Nucleus accumbens (tissue), 56 donors: Measurements from ENCODE around the gene HLA-DRA.

ENCODE experiments used
- DNase-seq, 56 donors: peaks; one replicate each; lab custom pipeline; 2025; lab: John Stamatoyannopoulos, UW

HLA-DRA gene

DNA sequence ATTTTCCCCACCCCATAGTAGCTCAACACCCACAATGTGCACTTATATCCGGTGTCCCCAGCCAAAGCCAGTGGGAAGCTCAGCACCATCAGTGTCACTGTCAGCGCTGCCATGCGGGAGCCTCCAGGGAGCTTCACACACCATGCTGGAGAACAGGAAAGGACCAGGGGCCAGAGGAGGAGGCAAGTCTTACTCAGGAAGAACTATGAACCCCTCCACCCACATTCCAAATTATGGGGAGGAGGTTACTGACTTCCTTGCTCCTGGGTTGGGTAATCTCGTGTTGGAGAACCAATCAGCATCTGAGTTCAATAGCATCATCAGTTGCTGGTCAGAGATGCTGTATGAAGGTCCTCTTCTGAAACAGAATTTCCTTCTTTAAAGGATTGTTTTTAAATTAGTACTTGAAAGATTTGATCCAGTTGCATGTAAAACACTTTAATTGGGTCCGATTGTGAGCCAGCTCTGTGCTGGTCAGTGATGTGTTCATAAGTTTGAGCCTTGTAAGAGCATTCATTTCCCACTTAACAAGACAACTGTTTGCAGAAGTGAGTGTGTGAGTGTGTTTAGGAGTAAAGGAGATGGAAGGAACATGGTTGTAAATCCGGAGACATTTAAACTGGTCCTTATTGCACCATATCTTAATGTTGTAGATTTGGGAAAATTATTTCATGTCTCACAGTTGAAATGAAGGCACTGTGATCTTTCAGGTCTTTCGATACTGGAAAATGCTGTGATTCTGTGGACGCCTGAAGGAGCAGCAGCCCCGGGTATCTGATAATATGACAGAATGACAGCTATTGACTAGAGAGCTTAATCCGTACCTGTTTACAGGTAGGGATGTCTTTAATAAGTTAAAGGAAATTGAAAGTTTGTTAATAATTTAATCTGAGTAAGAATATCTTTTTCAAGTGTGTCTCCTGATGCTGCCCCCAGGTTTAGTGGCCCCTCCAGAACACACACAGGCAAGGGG, 34.0 kb downstream of the HLA-DRA start:
- peak in 1 of 56 donors; percentile 6 for DNase-seq

DNA sequence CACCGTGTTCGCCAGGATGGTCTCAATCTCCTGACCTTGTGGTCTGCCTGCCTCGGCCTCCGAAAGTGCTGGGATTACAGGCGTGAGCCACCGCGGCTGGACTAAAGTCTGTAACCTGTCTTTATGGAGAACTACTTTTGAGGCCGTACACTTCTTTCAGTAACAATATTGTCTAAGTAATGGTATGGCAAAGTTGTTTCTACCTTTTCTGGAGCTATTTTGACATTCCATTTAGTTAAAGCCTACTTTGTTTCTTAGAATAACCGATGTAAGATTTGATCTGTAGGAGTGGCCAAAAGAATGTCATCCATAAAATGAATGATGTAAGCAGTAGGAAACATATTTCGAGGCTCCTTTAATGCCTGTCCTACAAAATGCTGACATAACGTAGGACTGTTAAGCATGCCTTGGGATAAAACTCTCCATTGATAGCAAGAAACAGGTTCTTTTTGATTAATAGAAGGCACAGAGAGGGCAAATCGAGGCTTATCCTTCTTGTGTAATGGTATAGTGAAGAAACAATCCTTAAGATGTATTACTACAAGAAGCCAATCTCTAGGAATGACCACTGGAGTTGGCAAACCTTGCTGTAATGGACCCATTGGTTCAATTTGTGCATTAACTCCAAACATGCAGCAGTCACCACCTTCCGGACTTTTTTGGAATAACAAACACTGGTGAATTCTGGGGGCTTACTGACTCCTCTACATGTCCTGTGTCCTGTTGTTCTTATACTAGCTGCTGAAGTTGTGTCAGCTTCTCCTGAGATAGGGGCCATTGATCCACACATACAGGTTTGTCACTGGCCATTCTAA, 35.9 kb downstream of the HLA-DRA start:
- no peak for DNase-seq

DNA sequence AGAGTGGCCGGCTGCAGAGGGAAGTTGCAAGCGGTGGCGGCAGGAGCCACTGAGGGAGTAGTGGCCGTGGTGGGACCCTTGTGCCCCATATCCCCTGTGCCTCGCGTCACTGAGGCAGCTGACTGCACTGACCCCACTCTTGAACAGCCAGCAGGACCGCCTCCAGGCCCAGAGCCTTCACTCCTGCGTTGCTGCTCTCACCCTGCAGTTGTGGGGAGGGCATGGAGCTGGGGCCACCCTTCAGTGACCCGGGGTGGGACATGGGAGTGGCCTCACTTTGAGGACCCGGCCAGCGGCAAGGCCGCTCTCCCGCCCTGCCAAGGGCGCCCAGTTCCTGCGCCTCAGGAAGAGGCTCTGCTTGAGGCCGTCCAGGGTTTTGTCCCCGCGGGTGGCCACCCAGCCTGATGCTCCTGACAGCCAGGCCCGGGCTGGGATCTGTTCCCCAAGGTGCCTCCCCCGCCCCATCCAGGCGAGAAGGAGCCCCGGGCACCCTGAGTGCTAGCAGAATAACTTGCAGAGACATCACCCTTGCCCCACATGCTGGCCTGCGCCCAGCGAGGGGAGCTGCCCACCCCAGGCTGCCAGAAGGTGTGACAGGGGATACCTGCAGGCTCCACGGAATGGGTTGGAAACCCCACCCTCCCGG, 44.4 kb downstream of the HLA-DRA start:
- no peak for DNase-seq

DNA sequence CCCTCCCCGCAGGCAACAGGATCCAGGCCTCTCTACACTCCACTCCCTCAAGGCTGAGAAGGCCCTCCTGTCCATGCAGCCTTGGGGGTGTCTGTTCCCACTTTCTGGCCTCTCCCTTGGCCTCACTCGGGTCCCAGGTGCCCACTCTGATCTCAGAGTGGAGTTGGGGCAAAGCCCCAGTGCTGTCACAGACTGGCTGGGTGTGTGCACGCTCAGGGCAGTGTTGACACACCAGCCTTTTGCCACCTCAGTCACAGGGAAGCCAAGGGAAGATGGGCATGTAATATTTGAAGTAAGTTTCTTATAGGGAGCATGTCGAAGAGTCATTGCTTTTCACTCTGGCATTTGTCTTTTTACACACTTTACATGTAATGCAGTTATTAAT, 44.9 kb downstream of the HLA-DRA start:
- DNase-seq: no peak

DNA sequence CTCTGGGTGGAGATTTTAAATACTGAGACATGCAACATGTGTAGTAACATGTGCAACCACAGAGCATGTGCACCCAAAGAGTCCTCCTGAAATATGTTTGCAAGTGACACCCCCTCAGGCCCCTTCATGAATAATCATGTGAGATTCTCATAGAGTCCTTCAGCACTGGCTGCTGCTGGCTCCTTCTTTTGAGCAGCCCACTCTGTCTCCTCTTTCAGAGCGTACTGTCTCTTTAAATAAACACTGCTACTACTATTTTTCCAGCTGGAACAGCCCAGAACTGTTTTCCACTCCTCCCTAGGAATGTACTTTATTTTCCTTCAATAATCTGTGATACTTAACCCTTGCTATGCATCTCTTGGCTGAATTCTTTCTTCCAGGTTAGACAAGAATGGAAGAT, 48.4 kb downstream of the HLA-DRA start:
- DNase-seq: no peak

DNA sequence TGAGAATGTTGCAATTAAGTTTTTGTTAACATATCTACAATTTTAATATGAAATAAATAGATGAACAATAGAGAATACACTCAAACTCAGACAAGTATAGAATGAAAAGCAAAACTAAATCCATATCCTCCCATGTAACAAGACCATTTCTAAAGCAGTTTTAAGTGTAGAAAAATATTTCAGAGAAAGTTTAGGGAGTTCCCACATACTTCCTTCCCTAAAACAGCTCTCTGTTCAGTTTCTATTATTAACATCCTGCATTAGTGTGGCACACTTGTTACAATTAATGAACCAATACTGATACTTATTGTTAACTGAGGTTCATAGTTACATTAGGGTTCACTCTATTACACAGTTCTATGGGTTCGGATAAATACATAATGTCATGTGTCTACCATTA, 52.0 kb downstream of the HLA-DRA start:
- DNase-seq: no peak

DNA sequence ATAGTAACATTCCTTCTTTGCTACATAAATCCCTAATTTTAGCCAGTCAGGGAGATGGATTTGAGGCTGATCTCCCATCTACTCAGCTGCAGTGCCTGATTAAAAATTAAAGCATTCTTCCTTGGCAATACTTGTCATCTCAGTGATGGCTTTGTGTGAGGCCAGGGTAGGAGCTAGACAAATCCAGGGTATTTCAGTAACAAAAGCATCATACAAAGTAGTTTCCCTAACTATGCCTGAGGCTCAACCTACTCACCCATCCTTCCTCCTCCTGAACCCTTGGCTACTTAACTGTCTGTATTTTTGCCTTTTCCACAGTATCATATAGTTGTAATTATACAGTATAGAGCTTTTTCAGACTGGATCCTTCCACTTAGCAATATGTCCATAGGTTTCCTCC, 52.7 kb downstream of the HLA-DRA start:
- DNase-seq: no peak
